Endothelial cell of umbilical vein (primary cell): ENCODE measurements around the gene PROK1. TPM values are rescaled to one million over a fixed set of nuclear protein-coding genes. Genes with fewer than 3 reads are reported as not detected.

ENCODE experiments used
- BruUV-seq: library from RNA; stranded (reverse); fragments of 400-500 nt; replicated peaks from 2 replicates; lab custom pipeline; 2021; lab: Mats Ljungman, UMichigan
- CTCF ChIA-PET: fragments of 300-600, 350-600 bp; sonication (Branson Sonifier 250); formaldehyde crosslinking; loops from one replicate; lab custom pipeline; 2021; ENCODE audit warnings: antibody characterized with exemption, inconsistent platforms; lab: Charles Lee
- POLR2A ChIA-PET: fragments of 300-600, 350-600 bp; sonication (Branson Sonifier 250); formaldehyde crosslinking; loops from one replicate; lab custom pipeline; 2021; ENCODE audit warnings: antibody characterized with exemption, inconsistent platforms; lab: Charles Lee
- DNase-seq: peaks from one replicate; pipeline ENCODE4 v3.0.0-alpha.2; 2011; ENCODE audit warnings: low read depth, low spot score
- FAIRE-seq: peaks from 2 replicates; lab custom pipeline; 2011; peaks lifted over from hg19 to GRCh38; lab: Jason Lieb, UNC
- H2AFZ ChIP-seq: 2 replicates; pipeline ENCODE4 v1.6.0; 2012; ENCODE audit warnings: low read depth, low read length, control low read depth, inconsistent platforms
- H3K27ac ChIP-seq: 2 replicates; pipeline ENCODE4 v1.5.1; 2011; ENCODE audit warnings: low read depth, mild to moderate bottlenecking, control low read depth, low read length, moderate library complexity; ENCODE audit not compliant: insufficient read depth
- H3K27me3 ChIP-seq, 2 experiments: 2 replicates each; pipeline versions ENCODE4 v1.6.0 to v1.6.1; 2011; ENCODE audit warnings: low read length in 2 of 2, mixed read lengths in 1 of 2; ENCODE audit not compliant: control insufficient read depth in 2 of 2, insufficient read depth in 2 of 2
- H3K36me3 ChIP-seq, 2 experiments: 2 replicates in 1 of 2; 3 replicates in 1 of 2; pipeline ENCODE4 v1.5.1; 2011; ENCODE audit warnings: low read length in 2 of 2, mild to moderate bottlenecking in 1 of 2, moderate library complexity in 1 of 2; ENCODE audit not compliant: control insufficient read depth in 2 of 2, insufficient read depth in 2 of 2; ENCODE audit errors: extremely low read depth in 1 of 2
- H3K4me1 ChIP-seq: 3 replicates; pipeline ENCODE4 v1.5.1; 2011; ENCODE audit warnings: mild to moderate bottlenecking, low read length; ENCODE audit not compliant: control insufficient read depth, insufficient read depth; ENCODE audit errors: extremely low read depth
- H3K4me2 ChIP-seq: 2 replicates; pipeline ENCODE4 v1.6.1; 2011; ENCODE audit warnings: low read length, control low read depth, mixed read lengths; ENCODE audit not compliant: insufficient read depth
- H3K4me3 ChIP-seq, 3 experiments: fragments of 200-600 bp in 1 of 3; sonication (generic), shearing (Covaris generic) in 1 of 3; replicated peaks in 1 of 3; 2 replicates each; pipeline ENCODE4 v1.5.1; 2011 to 2016; ENCODE audit warnings: control low read depth in 3 of 3, low read length in 3 of 3, mild to moderate bottlenecking in 2 of 3, inconsistent platforms in 1 of 3, low read depth in 1 of 3, moderate library complexity in 1 of 3; ENCODE audit not compliant: insufficient read depth in 1 of 3
- H3K79me2 ChIP-seq: 2 replicates; pipeline ENCODE4 v1.6.0; 2012; ENCODE audit warnings: low read length, inconsistent platforms; ENCODE audit not compliant: control insufficient read depth, insufficient read depth
- H3K9ac ChIP-seq: replicated peaks from 2 replicates; pipeline ENCODE3; 2011; ENCODE audit warnings: low read length, control low read depth; ENCODE audit not compliant: insufficient read depth; ENCODE audit errors: extremely low read depth
- H3K9me1 ChIP-seq: replicated peaks from 3 replicates; pipeline ENCODE4 v1.6.0; 2011; ENCODE audit warnings: mild to moderate bottlenecking, low read length; ENCODE audit not compliant: control insufficient read depth, insufficient read depth; ENCODE audit errors: extremely low read depth
- H3K9me3 ChIP-seq: replicated peaks from 2 replicates; pipeline ENCODE4 v1.5.1; 2012; ENCODE audit warnings: low read length, inconsistent platforms; ENCODE audit not compliant: control insufficient read depth, insufficient read depth
- H4K20me1 ChIP-seq: replicated peaks from 2 replicates; pipeline ENCODE3; 2011; ENCODE audit warnings: mild to moderate bottlenecking, low read length; ENCODE audit not compliant: control insufficient read depth, insufficient read depth; ENCODE audit errors: extremely low read depth
- EZH2 ChIP-seq: IDR thresholded peaks from 2 replicates; pipeline ENCODE4 v1.6.1; 2012; ENCODE audit warnings: borderline replicate concordance, low read depth, mild to moderate bottlenecking, moderate library complexity, low read length, inconsistent platforms; ENCODE audit not compliant: severe bottlenecking
- FOS ChIP-seq: IDR thresholded peaks from 2 replicates; pipeline ENCODE4 v1.6.1; 2011; ENCODE audit warnings: mild to moderate bottlenecking, low read length, moderate library complexity, borderline replicate concordance; ENCODE audit not compliant: insufficient read depth
- GATA2 ChIP-seq: IDR thresholded peaks from 2 replicates; pipeline ENCODE4 v1.7.0; 2011; ENCODE audit warnings: low read depth, mild to moderate bottlenecking, moderate library complexity, mixed read lengths, low read length; ENCODE audit not compliant: insufficient read length, insufficient read depth
- JUN ChIP-seq: IDR thresholded peaks from 2 replicates; pipeline ENCODE4 v1.6.1; 2011; ENCODE audit warnings: borderline replicate concordance, low read depth; ENCODE audit not compliant: insufficient read length, insufficient read depth
- MYC ChIP-seq: IDR thresholded peaks from one replicate; pipeline ENCODE4 v1.6.1; 2011; ENCODE audit warnings: mild to moderate bottlenecking, low read depth, low read length
- POLR2A ChIP-seq: IDR thresholded peaks from 2 replicates; pipeline ENCODE4 v1.6.1; 2012; ENCODE audit warnings: low read depth, mild to moderate bottlenecking, control low read depth, low read length
- POLR2AphosphoS5 ChIP-seq: IDR thresholded peaks from 2 replicates; pipeline ENCODE4 v1.6.1; 2012; ENCODE audit warnings: low read depth, mild to moderate bottlenecking, control low read depth, low read length, moderate library complexity; ENCODE audit not compliant: insufficient read depth
- dilution Hi-C: fragments of 300-500 bp; cut with MboI; formaldehyde crosslinking; loops from one replicate; pipeline ENCODE4 v1.15.0; 2019; ENCODE audit warnings: low sequenced_read_pairs; ENCODE audit not compliant: extremely low pct_ligation_motif_present
- intact Hi-C: fragments of 100-400 bp; cut with micrococcal nuclease; formaldehyde crosslinking; loops from one replicate; pipeline ENCODE4 v1.10.0; 2022
- polyA plus RNA-seq, 4 experiments: library from polyadenylated mRNA; depleted of rRNA in 3 of 4; stranded (reverse) in 3 of 4; unstranded in 1 of 4; fragments of >200 nt; gene quantifications; 2 replicates each; pipeline versions ENCODE4 v1.2.1 to v1.2.3, GENCODE V29; 2011 to 2012; ENCODE audit warnings: missing spikeins in 1 of 4
- total RNA-seq: library from RNA; stranded (reverse); gene quantifications from 2 replicates; pipeline ENCODE4 v1.2.3, GENCODE V29; 2021
- TF ChIP-seq, protein P1 (sequence below), 2 donors: IDR thresholded peaks; 1 replicate in 1 of 2; 2 replicates in 1 of 2; pipeline ENCODE4 v1.5.1; 2011; ENCODE audit warnings: low read length in 2 of 2, mild to moderate bottlenecking in 2 of 2, moderate library complexity in 2 of 2, control low read depth in 1 of 2, inconsistent platforms in 1 of 2, low read depth in 1 of 2; ENCODE audit not compliant: insufficient read depth in 1 of 2; ENCODE audit errors: extremely low read depth in 1 of 2
- TF ChIP-seq, protein P2 (sequence below): IDR thresholded peaks from 2 replicates; pipeline ENCODE4 v1.6.1; 2011; ENCODE audit not compliant: insufficient read depth, insufficient read length

Gene PROK1
- total and polyA plus RNA-seq, 2 donors (not counting 3 experiments of a cell fraction or from before 2014, with no cell fraction given): not detected

DNA sequence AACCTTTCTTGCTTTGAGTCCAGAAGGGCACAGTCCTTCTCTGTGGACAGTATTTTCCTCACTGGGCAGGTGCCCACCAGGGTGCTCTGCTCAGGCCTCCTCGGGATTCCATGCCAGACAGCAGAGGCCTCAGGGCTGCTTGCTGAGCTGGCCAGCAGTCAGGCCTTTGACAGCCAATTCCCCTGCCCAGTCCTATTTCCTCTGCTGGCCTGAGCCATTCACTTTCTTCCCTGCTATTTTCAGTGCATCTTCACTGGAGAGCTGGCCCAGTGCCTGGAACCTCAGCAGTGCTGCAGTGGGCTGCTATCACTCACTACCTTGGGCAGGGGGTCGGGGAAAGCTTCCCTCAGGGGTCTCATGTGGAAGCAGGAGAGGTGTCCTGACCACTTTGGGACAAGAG lies 34.8 kb downstream of the PROK1 start:
- Histone ChIP-seq H3K79me2 (no peaks in the 10 kb centered on the region), H3K4me3 (no peak overlapping the region), H3K4me2 (no peak overlapping the region), H2AFZ (no peak overlapping the region), H3K4me1 (no peaks in the 10 kb centered on the region), H3K9me3 (no peaks in the 10 kb centered on the region), H4K20me1 (no peaks in the 10 kb centered on the region), H3K9me1 (no peaks in the 10 kb centered on the region), H3K27me3 (no peaks in the 10 kb centered on the region), H3K36me3 (no peaks in the 10 kb centered on the region), H3K27ac (no peak overlapping the region), H3K9ac (no peak overlapping the region)
- FAIRE-seq (no peak), DNase-seq (no peak)
- ChIA-PET CTCF (interaction anchor here (0.8 to 1.8 kb wide), 2 partner anchors 11 to 278 kb away, joined by 3 to 11 read pairs; no protein-coding TSS in a partner anchor), POLR2A (no interaction called here)
- TF ChIP-seq, protein P1, sequence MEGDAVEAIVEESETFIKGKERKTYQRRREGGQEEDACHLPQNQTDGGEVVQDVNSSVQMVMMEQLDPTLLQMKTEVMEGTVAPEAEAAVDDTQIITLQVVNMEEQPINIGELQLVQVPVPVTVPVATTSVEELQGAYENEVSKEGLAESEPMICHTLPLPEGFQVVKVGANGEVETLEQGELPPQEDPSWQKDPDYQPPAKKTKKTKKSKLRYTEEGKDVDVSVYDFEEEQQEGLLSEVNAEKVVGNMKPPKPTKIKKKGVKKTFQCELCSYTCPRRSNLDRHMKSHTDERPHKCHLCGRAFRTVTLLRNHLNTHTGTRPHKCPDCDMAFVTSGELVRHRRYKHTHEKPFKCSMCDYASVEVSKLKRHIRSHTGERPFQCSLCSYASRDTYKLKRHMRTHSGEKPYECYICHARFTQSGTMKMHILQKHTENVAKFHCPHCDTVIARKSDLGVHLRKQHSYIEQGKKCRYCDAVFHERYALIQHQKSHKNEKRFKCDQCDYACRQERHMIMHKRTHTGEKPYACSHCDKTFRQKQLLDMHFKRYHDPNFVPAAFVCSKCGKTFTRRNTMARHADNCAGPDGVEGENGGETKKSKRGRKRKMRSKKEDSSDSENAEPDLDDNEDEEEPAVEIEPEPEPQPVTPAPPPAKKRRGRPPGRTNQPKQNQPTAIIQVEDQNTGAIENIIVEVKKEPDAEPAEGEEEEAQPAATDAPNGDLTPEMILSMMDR (IDR thresholded peaks at IDR 0.05; ENCODE audit: extremely low read depth in 1 of 2, insufficient read depth in 1 of 2, low read depth in 1 of 2, low read length in 2 of 2): no peak
- no peak for TF ChIP-seq EZH2
- TF ChIP-seq MYC: no peak
- no peak for TF ChIP-seq POLR2A
- TF ChIP-seq GATA2: no peak
- TF ChIP-seq, protein P2, sequence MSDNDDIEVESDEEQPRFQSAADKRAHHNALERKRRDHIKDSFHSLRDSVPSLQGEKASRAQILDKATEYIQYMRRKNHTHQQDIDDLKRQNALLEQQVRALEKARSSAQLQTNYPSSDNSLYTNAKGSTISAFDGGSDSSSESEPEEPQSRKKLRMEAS: no peak
- no peak for TF ChIP-seq JUN
- no peak for TF ChIP-seq FOS
- no peak for TF ChIP-seq POLR2AphosphoS5
- no TSS peak for BruUV-seq
- intact Hi-C loops (no loop called here), dilution Hi-C loops (no loop called here)
